Activated T-cell treated with anti-CD3 and anti-CD28 coated beads for 48 hours (primary cell): ENCODE data around the gene SEC62.
"Not testable (repeated sequence)": the region's sequence is repeated elsewhere in the genome, so short reads cannot be mapped to it uniquely, and the experiment has no call there.

Source experiments
- DNase-seq: peaks from one replicate; pipeline ENCODE4 v3.0.0-alpha.2; 2020; ENCODE audit warnings: low read depth

The SEC62 gene

DNA sequence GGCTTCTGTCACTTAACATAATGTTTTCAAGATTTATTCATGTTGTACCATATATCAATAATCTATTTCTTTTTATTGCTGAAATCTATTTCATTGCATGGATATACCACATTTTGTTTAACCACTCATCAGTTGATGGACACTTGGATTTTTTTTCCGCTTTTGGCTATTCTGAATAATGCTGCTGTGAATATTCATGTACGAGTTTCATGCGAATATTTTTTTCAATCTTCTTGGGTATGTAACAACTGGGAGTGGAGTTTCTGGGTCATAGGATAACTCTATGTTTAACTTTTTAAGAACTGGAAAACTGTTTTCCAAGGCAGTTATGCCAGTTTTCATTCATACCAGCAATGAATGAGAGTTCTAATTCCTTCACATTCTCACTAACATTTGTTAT, 49.5 kb downstream of the SEC62 start:
- DNase-seq = no peak

- DNase-seq = not testable (repeated sequence)
Observed at GRCh38 chr3:170019306-170019705, 52.7 kb downstream of the SEC62 start.

- DNase-seq = no peak
Observed at GRCh38 chr3:170021083-170021482, 54.5 kb downstream of the SEC62 start.

GRCh38 chr3:170022336-170022735, 55.7 kb downstream of the SEC62 start:
- DNase-seq = no peak

DNA sequence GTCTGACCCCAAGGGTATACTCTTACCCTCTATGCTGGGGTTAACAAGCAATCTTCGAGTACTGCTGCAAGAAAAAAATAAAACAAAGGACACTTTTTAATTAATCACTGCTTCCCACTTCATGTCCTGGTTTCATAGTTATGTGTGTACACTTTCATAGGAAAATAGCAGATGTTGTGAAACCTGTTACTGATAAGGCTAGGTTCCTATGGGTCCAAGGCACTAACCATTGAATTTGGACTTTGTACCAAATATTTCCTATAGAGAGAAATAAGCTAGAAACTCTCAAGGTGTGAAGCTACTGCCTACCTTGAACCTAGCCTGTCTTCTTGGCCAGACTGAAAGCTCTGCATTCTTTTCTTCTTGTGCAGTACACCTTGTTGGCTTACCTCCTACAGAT, 56.6 kb downstream of the SEC62 start:
- no peak for DNase-seq

DNA sequence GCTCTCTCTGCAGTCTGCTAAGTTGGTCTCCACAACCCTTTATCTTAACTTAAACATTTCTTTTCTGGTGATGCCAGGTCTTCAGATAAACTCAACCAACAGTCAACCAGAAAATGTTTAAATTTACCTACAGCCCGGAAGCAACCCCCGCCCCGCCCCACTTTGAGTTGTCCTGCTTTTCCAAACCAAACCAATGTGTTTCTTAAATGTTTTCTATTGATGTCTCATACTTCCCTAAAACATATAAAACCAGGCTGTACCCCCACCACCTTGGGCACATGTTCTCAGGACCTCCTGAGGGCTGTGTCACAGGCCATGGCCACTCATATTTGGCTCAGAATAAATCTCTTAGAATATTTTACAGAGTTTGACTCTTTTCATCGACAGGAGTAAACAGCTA, 58.0 kb downstream of the SEC62 start:
- no peak for DNase-seq

- no peak for DNase-seq
Observed at GRCh38 chr3:170027233-170028102, 60.9 kb downstream of the SEC62 start.

DNA sequence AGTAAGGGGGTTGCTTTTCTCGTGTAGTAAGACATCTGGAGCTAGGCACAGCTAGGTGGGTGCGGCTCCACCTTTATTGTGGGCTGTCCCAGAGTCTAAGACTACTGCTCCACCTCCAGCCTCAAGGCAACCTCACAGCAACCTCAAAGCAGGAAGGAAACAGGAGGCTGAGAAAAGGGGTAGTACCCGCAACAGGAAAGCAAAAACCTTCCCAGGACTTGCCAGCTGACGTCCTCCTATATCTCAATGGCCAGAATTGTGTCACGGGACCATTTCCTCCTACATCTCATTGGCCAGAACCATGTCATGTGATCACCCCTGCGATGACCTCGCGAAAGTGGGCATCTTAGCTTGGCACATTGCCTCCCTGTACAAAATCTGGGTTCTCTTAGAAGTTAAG, 66.9 kb downstream of the SEC62 start:
- DNase-seq = no peak

GRCh38 chr3:170037463-170038433, 71.1 kb downstream of the SEC62 start, which contains the start of gene GPR160:
Gene GPR160, plus strand, starts transcription at chr3:170037995. Its CDS starts 45,978 bp downstream, at chr3:170083973.
- DNase-seq = peak; percentile 84

DNA sequence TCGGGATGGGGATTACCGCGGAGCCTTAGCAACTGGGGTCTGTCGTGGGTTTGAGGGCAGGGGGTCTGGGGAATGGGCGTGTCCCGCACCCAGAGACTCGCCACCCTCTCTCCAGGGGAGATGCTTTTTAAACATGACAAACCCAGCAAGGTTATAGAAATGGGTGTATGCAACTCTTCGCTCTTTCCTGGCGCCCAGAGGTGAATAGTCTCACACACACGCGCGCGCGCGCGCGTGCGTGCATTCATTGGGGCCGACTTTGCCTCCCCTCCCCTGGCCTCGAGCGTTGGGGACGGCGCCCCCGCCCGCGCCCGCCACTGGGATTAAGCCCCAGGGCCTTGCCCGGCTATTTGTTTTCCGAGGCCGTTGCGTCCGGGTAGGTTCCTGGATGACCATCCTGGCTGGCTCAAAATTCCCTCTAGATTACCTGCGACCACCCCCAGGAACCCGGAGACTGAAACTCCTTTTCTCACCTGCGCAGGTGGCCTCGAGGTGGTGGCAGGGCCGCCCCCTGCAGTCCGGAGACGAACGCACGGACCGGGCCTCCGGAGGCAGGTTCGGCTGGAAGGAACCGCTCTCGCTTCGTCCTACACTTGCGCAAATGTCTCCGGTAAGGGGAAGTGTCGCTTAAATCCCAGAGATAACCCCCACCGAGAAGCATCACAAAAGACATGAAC, 72.0 kb downstream of the SEC62 start:
- no peak for DNase-seq

GRCh38 chr3:170040418-170040817, 73.8 kb downstream of the SEC62 start:
- no peak for DNase-seq

- DNase-seq = no peak
Observed at GRCh38 chr3:170043506-170043905, 76.9 kb downstream of the SEC62 start.

DNA sequence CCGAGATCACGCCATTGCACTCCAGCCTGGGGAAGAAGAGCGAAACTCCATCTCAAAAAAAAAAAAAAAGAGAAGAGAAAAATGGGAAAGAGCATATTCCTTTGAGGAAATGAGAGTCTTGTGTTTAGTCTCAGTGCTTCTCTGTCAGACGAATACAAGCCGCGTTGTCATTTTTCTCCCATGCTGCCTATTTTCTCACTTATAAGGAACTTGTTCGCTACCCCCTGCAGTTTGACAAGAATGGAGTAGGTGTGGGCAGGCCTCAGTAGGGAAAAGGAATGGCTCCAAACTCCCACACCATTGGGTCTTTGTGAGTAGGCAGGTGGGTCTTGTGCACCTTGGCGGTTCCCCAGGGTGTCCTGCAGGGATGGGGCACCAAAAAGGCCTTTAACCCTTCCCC, 77.7 kb downstream of the SEC62 start:
- DNase-seq = no peak

DNA sequence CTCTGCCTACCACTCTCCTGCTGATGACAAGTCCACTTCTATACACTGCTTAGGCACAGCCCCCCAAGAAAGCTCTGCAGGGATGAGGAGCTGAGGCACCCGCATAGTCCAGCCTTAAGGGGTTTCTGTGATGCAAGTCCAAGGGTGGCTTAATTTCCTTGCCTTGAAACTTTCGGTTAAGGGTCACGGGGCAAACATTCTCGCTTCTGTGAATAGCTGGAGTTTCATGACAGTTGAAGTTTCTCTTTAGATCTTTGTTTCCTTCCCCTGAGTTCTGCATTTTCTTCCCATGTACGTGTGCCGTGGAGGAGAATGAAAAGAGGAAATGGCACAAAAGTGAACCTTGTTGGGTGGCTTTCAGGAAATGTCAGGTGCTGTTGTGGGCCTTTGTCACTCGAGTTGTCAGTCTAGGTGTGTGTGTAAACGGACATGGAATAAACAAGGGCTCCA, 78.2 kb downstream of the SEC62 start:
- no peak for DNase-seq

- no peak for DNase-seq
Observed at GRCh38 chr3:170046269-170047132, 79.9 kb downstream of the SEC62 start.

- no peak for DNase-seq
Observed at GRCh38 chr3:170047133-170047404, 80.5 kb downstream of the SEC62 start.
